ENCODE results near the gene A3GALT2.

A3GALT2 gene

DNA sequence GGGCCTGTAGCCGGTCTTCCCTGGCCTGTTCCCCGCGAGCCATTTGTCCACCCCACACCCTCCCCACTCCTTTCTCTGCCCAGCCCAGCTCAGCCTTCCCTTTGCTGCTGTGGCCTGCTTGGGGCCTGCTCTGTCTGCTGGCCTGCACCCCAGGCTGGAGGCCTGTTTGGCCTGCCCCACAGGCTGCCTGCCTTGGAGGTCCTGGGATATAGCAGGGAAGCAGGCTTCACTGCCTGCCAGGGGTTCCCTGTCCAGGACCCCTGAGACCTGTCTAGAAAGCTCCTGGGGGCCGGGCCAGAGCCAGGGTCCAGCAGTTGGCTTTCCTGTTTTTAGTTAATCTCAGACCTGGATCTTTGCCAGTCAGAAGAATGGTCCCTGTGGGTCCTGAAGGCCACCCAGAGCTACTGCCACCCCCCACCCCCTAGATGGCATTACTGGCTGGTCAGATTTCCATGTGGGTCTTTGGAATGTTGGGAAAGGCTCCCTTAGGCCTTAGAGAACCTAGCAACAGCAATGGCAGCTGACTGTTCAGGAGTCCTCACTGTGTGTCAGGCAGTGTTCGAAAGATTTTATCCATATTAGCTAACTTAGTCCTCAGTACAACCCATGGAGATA lies 56.9 kb downstream of the A3GALT2 start:
- H3K27me3 ChIP-seq (ENCODE audit: insufficient read depth, low read length), result no peaks in the 10 kb centered on the region; the same call in 1 of the 2 replicates
- no peaks in the 10 kb centered on the region; the same call in 1 of the 2 replicates for H3K36me3 ChIP-seq (ENCODE audit: insufficient read depth, low read length)
- TF ChIP-seq, protein P1, sequence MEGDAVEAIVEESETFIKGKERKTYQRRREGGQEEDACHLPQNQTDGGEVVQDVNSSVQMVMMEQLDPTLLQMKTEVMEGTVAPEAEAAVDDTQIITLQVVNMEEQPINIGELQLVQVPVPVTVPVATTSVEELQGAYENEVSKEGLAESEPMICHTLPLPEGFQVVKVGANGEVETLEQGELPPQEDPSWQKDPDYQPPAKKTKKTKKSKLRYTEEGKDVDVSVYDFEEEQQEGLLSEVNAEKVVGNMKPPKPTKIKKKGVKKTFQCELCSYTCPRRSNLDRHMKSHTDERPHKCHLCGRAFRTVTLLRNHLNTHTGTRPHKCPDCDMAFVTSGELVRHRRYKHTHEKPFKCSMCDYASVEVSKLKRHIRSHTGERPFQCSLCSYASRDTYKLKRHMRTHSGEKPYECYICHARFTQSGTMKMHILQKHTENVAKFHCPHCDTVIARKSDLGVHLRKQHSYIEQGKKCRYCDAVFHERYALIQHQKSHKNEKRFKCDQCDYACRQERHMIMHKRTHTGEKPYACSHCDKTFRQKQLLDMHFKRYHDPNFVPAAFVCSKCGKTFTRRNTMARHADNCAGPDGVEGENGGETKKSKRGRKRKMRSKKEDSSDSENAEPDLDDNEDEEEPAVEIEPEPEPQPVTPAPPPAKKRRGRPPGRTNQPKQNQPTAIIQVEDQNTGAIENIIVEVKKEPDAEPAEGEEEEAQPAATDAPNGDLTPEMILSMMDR (IDR thresholded peaks at IDR 0.05; ENCODE audit: low read length), result no peak
- no peak for TF ChIP-seq EZH2 (IDR thresholded peaks at IDR 0.05; ENCODE audit: borderline replicate concordance, low read length)
- no peak overlapping the region for H3K9ac ChIP-seq (ENCODE audit: low read length)
- no peaks in the 10 kb centered on the region for H3K9me2 ChIP-seq (ENCODE audit: low read depth, low read length)
- no peaks in the 10 kb centered on the region for H3F3A ChIP-seq (ENCODE audit: insufficient read depth, low read length)
- H3K4me3 ChIP-seq (ENCODE audit: low read depth, low read length, poor library complexity, severe bottlenecking), result no peak overlapping the region
- H3K27ac ChIP-seq (ENCODE audit: low read depth, low read length, poor library complexity, severe bottlenecking), result no peak overlapping the region
- no peaks in the 10 kb centered on the region for H3K79me2 ChIP-seq (ENCODE audit: insufficient read depth, low read length)
- no peak overlapping the region for H3K4me2 ChIP-seq (ENCODE audit: low read length)
- H4K20me1 ChIP-seq (ENCODE audit: insufficient read depth, low read length), result no peaks in the 10 kb centered on the region
- H3K9me3 ChIP-seq (ENCODE audit: low read length), result no peaks in the 10 kb centered on the region
- H2AFZ ChIP-seq (ENCODE audit: low read length), result no peak overlapping the region
- H3K4me1 ChIP-seq (ENCODE audit: insufficient read depth, low read length, severe bottlenecking), result no peaks in the 10 kb centered on the region

DNA sequence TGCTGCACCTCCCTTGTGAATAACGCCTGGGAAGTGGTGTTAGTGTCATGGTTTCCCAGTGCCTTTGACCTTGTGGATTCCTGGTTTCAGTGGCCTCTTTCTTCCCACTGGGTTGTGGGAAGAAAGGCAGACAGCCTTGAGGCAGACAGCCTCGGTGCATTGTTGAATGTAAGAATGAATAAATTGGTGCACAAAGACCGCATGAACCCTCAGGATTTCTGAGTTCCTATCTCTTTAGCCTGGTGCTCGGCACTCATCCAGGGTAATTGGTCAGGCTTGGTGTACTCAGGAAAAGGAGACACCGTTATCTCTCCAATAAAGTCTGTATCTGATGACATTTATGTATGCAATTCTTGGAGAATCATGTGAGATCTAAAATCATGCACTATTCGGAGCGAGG lies 59.6 kb downstream of the A3GALT2 start:
- no peaks in the 10 kb centered on the region for H3K9me3 ChIP-seq (ENCODE audit: low read length)
- H3K9me2 ChIP-seq (ENCODE audit: low read depth, low read length), result no peaks in the 10 kb centered on the region
- no peak overlapping the region for H2AFZ ChIP-seq (ENCODE audit: low read length)
- H3K4me2 ChIP-seq (ENCODE audit: low read length), result no peak overlapping the region
- no peaks in the 10 kb centered on the region; the same call in 1 of the 2 replicates for H3K36me3 ChIP-seq (ENCODE audit: insufficient read depth, low read length)
- no peak for TF ChIP-seq EZH2 (IDR thresholded peaks at IDR 0.05; ENCODE audit: borderline replicate concordance, low read length)
- TF ChIP-seq, protein P1 (IDR thresholded peaks at IDR 0.05; ENCODE audit: low read length), result no peak
- H3K4me3 ChIP-seq (ENCODE audit: low read depth, low read length, poor library complexity, severe bottlenecking), result no peak overlapping the region
- no peaks in the 10 kb centered on the region for H3F3A ChIP-seq (ENCODE audit: insufficient read depth, low read length)
- H3K27me3 ChIP-seq (ENCODE audit: insufficient read depth, low read length), result no peaks in the 10 kb centered on the region; the same call in 1 of the 2 replicates
- no peak overlapping the region for H3K9ac ChIP-seq (ENCODE audit: low read length)
- H3K79me2 ChIP-seq (ENCODE audit: insufficient read depth, low read length), result no peaks in the 10 kb centered on the region
- no peak overlapping the region for H3K27ac ChIP-seq (ENCODE audit: low read depth, low read length, poor library complexity, severe bottlenecking)
- no peaks in the 10 kb centered on the region for H4K20me1 ChIP-seq (ENCODE audit: insufficient read depth, low read length)
- peaks cover 14% of the 10 kb centered on the region for H3K4me1 ChIP-seq (ENCODE audit: insufficient read depth, low read length, severe bottlenecking)

DNA sequence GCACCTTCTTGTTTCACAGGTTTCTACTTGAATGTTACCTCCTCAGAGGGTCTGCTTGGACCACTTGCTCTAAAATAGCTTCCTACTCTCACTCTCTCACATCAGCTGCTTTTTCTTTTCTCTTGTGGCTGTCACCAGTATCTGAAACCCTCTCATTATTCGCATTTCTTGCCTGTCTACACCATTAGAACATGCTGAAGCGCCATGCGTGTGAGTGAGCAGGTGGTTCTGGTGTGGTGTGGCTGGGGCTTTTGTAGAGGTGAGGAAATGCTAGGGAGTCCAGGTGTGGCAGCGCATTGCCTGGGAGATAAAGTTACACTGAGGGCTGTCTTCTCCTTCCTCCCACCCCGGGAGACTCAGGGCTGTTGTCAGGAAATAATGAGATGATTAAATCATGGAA lies 60.5 kb downstream of the A3GALT2 start:
- Histone ChIP-seq H3K4me2 (ENCODE audit: low read length) (no peak overlapping the region), H3K27ac (ENCODE audit: low read depth, low read length, poor library complexity, severe bottlenecking) (no peak overlapping the region), H2AFZ (ENCODE audit: low read length) (no peak overlapping the region), H3K4me1 (ENCODE audit: insufficient read depth, low read length, severe bottlenecking) (peaks cover 18% of the 10 kb centered on the region), H3K4me3 (ENCODE audit: low read depth, low read length, poor library complexity, severe bottlenecking) (no peak overlapping the region), H3K9me2 (ENCODE audit: low read depth, low read length) (no peaks in the 10 kb centered on the region), H3K9me3 (ENCODE audit: low read length) (no peaks in the 10 kb centered on the region), H3K79me2 (ENCODE audit: insufficient read depth, low read length) (no peaks in the 10 kb centered on the region), H3K27me3 (ENCODE audit: insufficient read depth, low read length) (no peaks in the 10 kb centered on the region; the same call in 1 of the 2 replicates), H3K36me3 (ENCODE audit: insufficient read depth, low read length) (no peaks in the 10 kb centered on the region; the same call in 1 of the 2 replicates), H4K20me1 (ENCODE audit: insufficient read depth, low read length) (no peaks in the 10 kb centered on the region), H3F3A (ENCODE audit: insufficient read depth, low read length) (no peaks in the 10 kb centered on the region), H3K9ac (ENCODE audit: low read length) (no peak overlapping the region)
- no peak for TF ChIP-seq EZH2 (IDR thresholded peaks at IDR 0.05; ENCODE audit: borderline replicate concordance, low read length)
- TF ChIP-seq, protein P1 (IDR thresholded peaks at IDR 0.05; ENCODE audit: low read length), result no peak

Measured in OCI-LY1 (cell line).